ENCODE results near the gene AFF3. TPM values are rescaled to one million over a fixed set of nuclear protein-coding genes. Genes with fewer than 3 reads are reported as not detected.

Gene AFF3
- total and polyA plus RNA-seq, 7 experiments from 2014 or later, result 3.0 to 24.1 (median 19.8) TPM

GRCh38 chr2:99821984-99822383 is 320.4 kb downstream of the AFF3 start:
- no peaks in the 10 kb centered on the region for H3K9me3 ChIP-seq (ENCODE audit: control insufficient read depth in 2 of 3, low read length in 3 of 3)
- H3K4me1 Mint-ChIP-seq, result peaks cover 0 to 9% (median 0%) of the 10 kb centered on the region in 7 donors
- peaks cover 0 to 2% (median 0%) of the 10 kb centered on the region in 11 donors for H3K9me3 Mint-ChIP-seq
- intact Hi-C loops (cut with micrococcal nuclease), result no loop called here
- no peaks in the 10 kb centered on the region for H3K4me1 ChIP-seq (ENCODE audit: control insufficient read depth in 2 of 2, insufficient read depth in 2 of 2, low read length in 2 of 2)
- ATAC-seq, result no peak
- no peak for DNase-seq
- H3K27ac Mint-ChIP-seq, result no peak overlapping the region
- H3K4me3 Mint-ChIP-seq, result no peak overlapping the region
- H3K4me3 ChIP-seq (ENCODE audit: low read length), result no peak overlapping the region
- peaks cover 0 to 26% (median 8%) of the 10 kb centered on the region in 5 donors for H3K36me3 Mint-ChIP-seq
- no peaks in the 10 kb centered on the region for H3K27me3 ChIP-seq (ENCODE audit: control insufficient read depth in 2 of 2, insufficient read depth in 2 of 2, low read length in 2 of 2)
- H3K36me3 ChIP-seq (ENCODE audit: control insufficient read depth in 2 of 3, insufficient read depth in 3 of 3, low read length in 3 of 3), result no peaks in the 10 kb centered on the region
- ChIA-PET CTCF (no interaction called here), POLR2A (no interaction called here)
- H3K27ac ChIP-seq (ENCODE audit: low read depth, low read length), result no peak overlapping the region
- peaks cover 0 to 7% (median 0%) of the 10 kb centered on the region in 5 donors for H3K27me3 Mint-ChIP-seq

- Mint-ChIP-seq H3K27me3 (peaks cover 0 to 5% (median 0%) of the 10 kb centered on the region in 5 donors), H3K4me3 (no peak overlapping the region), H3K27ac (no peak overlapping the region), H3K36me3 (peaks cover 0 to 26% (median 7%) of the 10 kb centered on the region in 5 donors), H3K4me1 (peaks cover 0 to 5% (median 0%) of the 10 kb centered on the region in 7 donors), H3K9me3 (peaks cover 0 to 5% (median 0%) of the 10 kb centered on the region in 11 donors)
- intact Hi-C loops (cut with micrococcal nuclease), result no loop called here
- no peak for DNase-seq
- Histone ChIP-seq H3K27me3 (ENCODE audit: control insufficient read depth in 2 of 2, insufficient read depth in 2 of 2, low read length in 2 of 2) (no peaks in the 10 kb centered on the region), H3K4me1 (ENCODE audit: control insufficient read depth in 2 of 2, insufficient read depth in 2 of 2, low read length in 2 of 2) (no peaks in the 10 kb centered on the region), H3K27ac (ENCODE audit: low read depth, low read length) (no peak overlapping the region), H3K36me3 (ENCODE audit: control insufficient read depth in 2 of 3, insufficient read depth in 3 of 3, low read length in 3 of 3) (no peaks in the 10 kb centered on the region), H3K9me3 (ENCODE audit: control insufficient read depth in 2 of 3, low read length in 3 of 3) (no peaks in the 10 kb centered on the region), H3K4me3 (ENCODE audit: low read length) (no peak overlapping the region)
- ChIA-PET CTCF (interaction anchor here (1.4 kb wide), 1 partner anchor 423 kb away, joined by 3 read pairs; no protein-coding TSS in a partner anchor), POLR2A (no interaction called here)
- ATAC-seq, result no peak
Measured at GRCh38 chr2:99821572-99821971, 320.8 kb downstream of the AFF3 start.

- ChIA-PET CTCF (interaction anchor here (0.7 to 1.4 kb wide), 2 partner anchors 8 to 424 kb away, joined by 3 read pairs; no protein-coding TSS in a partner anchor), POLR2A (no interaction called here)
- H3K27ac ChIP-seq (ENCODE audit: low read depth, low read length), result no peak overlapping the region
- peaks cover 0 to 22% (median 7%) of the 10 kb centered on the region in 5 donors for H3K36me3 Mint-ChIP-seq
- intact Hi-C loops (cut with micrococcal nuclease), result no loop called here
- H3K9me3 ChIP-seq (ENCODE audit: control insufficient read depth in 2 of 3, low read length in 3 of 3), result no peaks in the 10 kb centered on the region
- DNase-seq (no peak), ATAC-seq (no peak)
- H3K36me3 ChIP-seq (ENCODE audit: control insufficient read depth in 2 of 3, insufficient read depth in 3 of 3, low read length in 3 of 3), result no peaks in the 10 kb centered on the region
- H3K4me1 Mint-ChIP-seq, result peaks cover 0 to 2% (median 0%) of the 10 kb centered on the region in 7 donors
- peaks cover 0 to 5% (median 0%) of the 10 kb centered on the region in 11 donors for H3K9me3 Mint-ChIP-seq
- no peak overlapping the region for H3K27ac Mint-ChIP-seq
- H3K27me3 Mint-ChIP-seq, result peaks cover 0 to 4% (median 0%) of the 10 kb centered on the region in 5 donors
- no peaks in the 10 kb centered on the region for H3K4me1 ChIP-seq (ENCODE audit: control insufficient read depth in 2 of 2, insufficient read depth in 2 of 2, low read length in 2 of 2)
- H3K4me3 Mint-ChIP-seq, result no peak overlapping the region
- H3K27me3 ChIP-seq (ENCODE audit: control insufficient read depth in 2 of 2, insufficient read depth in 2 of 2, low read length in 2 of 2), result no peaks in the 10 kb centered on the region
- H3K4me3 ChIP-seq (ENCODE audit: low read length), result no peak overlapping the region
Measured at GRCh38 chr2:99821039-99821438, 321.4 kb downstream of the AFF3 start.

- Histone ChIP-seq H3K4me1 (ENCODE audit: control insufficient read depth in 2 of 2, insufficient read depth in 2 of 2, low read length in 2 of 2) (no peaks in the 10 kb centered on the region), H3K27ac (ENCODE audit: low read depth, low read length) (no peak overlapping the region), H3K9me3 (ENCODE audit: control insufficient read depth in 2 of 3, low read length in 3 of 3) (no peaks in the 10 kb centered on the region), H3K4me3 (ENCODE audit: low read length) (no peak overlapping the region), H3K36me3 (ENCODE audit: control insufficient read depth in 2 of 3, insufficient read depth in 3 of 3, low read length in 3 of 3) (no peaks in the 10 kb centered on the region), H3K27me3 (ENCODE audit: control insufficient read depth in 2 of 2, insufficient read depth in 2 of 2, low read length in 2 of 2) (no peaks in the 10 kb centered on the region)
- Mint-ChIP-seq H3K36me3 (peaks cover 0 to 22% (median 10%) of the 10 kb centered on the region in 5 donors), H3K27ac (no peak overlapping the region), H3K4me3 (no peak overlapping the region), H3K4me1 (peaks cover 0 to 2% (median 0%) of the 10 kb centered on the region in 7 donors), H3K9me3 (peaks cover 0 to 7% (median 0%) of the 10 kb centered on the region in 11 donors), H3K27me3 (peaks cover 0 to 4% (median 0%) of the 10 kb centered on the region in 5 donors)
- no peak for ATAC-seq
- intact Hi-C loops (cut with micrococcal nuclease), result loop anchor here (5.0 kb wide), 2 partner anchors 423 to 563 kb away; no protein-coding TSS in a partner anchor
- DNase-seq, result no peak
- POLR2A ChIA-PET, result no interaction called here
- CTCF ChIA-PET, result no interaction called here
Measured at GRCh38 chr2:99819766-99820165, 322.6 kb downstream of the AFF3 start.

GRCh38 chr2:99818842-99819241 is 323.5 kb downstream of the AFF3 start:
- intact Hi-C loops (cut with micrococcal nuclease), result loop anchor here (5.0 kb wide), 2 partner anchors 423 to 563 kb away; no protein-coding TSS in a partner anchor
- peaks cover 0 to 22% (median 10%) of the 10 kb centered on the region in 5 donors for H3K36me3 Mint-ChIP-seq
- ChIA-PET CTCF (no interaction called here), POLR2A (no interaction called here)
- H3K36me3 ChIP-seq (ENCODE audit: control insufficient read depth in 2 of 3, insufficient read depth in 3 of 3, low read length in 3 of 3), result no peaks in the 10 kb centered on the region
- no peak overlapping the region for H3K27ac ChIP-seq (ENCODE audit: low read depth, low read length)
- H3K9me3 ChIP-seq (ENCODE audit: control insufficient read depth in 2 of 3, low read length in 3 of 3), result no peaks in the 10 kb centered on the region
- H3K27me3 Mint-ChIP-seq, result peaks cover 0 to 4% (median 0%) of the 10 kb centered on the region in 5 donors
- no peak for ATAC-seq
- no peak overlapping the region for H3K4me3 Mint-ChIP-seq
- H3K4me3 ChIP-seq (ENCODE audit: low read length), result no peak overlapping the region
- H3K9me3 Mint-ChIP-seq, result peaks cover 0 to 7% (median 0%) of the 10 kb centered on the region in 11 donors
- DNase-seq, result peak in 2 of 9 donors; percentile 6 to 16
- H3K4me1 Mint-ChIP-seq, result no peaks in the 10 kb centered on the region
- H3K27me3 ChIP-seq (ENCODE audit: control insufficient read depth in 2 of 2, insufficient read depth in 2 of 2, low read length in 2 of 2), result no peaks in the 10 kb centered on the region
- H3K27ac Mint-ChIP-seq, result no peak overlapping the region
- no peaks in the 10 kb centered on the region for H3K4me1 ChIP-seq (ENCODE audit: control insufficient read depth in 2 of 2, insufficient read depth in 2 of 2, low read length in 2 of 2)

- no peaks in the 10 kb centered on the region for H3K9me3 ChIP-seq (ENCODE audit: control insufficient read depth in 2 of 3, low read length in 3 of 3)
- no peak for ATAC-seq
- ChIA-PET POLR2A (no interaction called here), CTCF (no interaction called here)
- H3K9me3 Mint-ChIP-seq, result peaks cover 0 to 7% (median 0%) of the 10 kb centered on the region in 11 donors
- H3K4me3 Mint-ChIP-seq, result no peak overlapping the region
- H3K27me3 ChIP-seq (ENCODE audit: control insufficient read depth in 2 of 2, insufficient read depth in 2 of 2, low read length in 2 of 2), result no peaks in the 10 kb centered on the region
- H3K27me3 Mint-ChIP-seq, result peaks cover 0 to 5% (median 0%) of the 10 kb centered on the region in 5 donors
- peaks cover 0 to 18% (median 10%) of the 10 kb centered on the region in 5 donors for H3K36me3 Mint-ChIP-seq
- no peak overlapping the region for H3K27ac ChIP-seq (ENCODE audit: low read depth, low read length)
- no peak overlapping the region for H3K4me3 ChIP-seq (ENCODE audit: low read length)
- H3K27ac Mint-ChIP-seq, result no peak overlapping the region
- H3K4me1 ChIP-seq (ENCODE audit: control insufficient read depth in 2 of 2, insufficient read depth in 2 of 2, low read length in 2 of 2), result no peaks in the 10 kb centered on the region
- DNase-seq, result no peak
- no peaks in the 10 kb centered on the region for H3K4me1 Mint-ChIP-seq
- intact Hi-C loops (cut with micrococcal nuclease), result loop anchor here (5.0 kb wide), 2 partner anchors 425 to 565 kb away; no protein-coding TSS in a partner anchor
- no peaks in the 10 kb centered on the region for H3K36me3 ChIP-seq (ENCODE audit: control insufficient read depth in 2 of 3, insufficient read depth in 3 of 3, low read length in 3 of 3)
Measured at GRCh38 chr2:99816908-99817307, 325.5 kb downstream of the AFF3 start.

- peak overlapping the region in 1 of 9 donors; percentile 32 for H3K27ac Mint-ChIP-seq
- peaks cover 0 to 7% (median 0%) of the 10 kb centered on the region in 11 donors for H3K9me3 Mint-ChIP-seq
- intact Hi-C loops (cut with micrococcal nuclease), result no loop called here
- Histone ChIP-seq H3K36me3 (ENCODE audit: control insufficient read depth in 2 of 3, insufficient read depth in 3 of 3, low read length in 3 of 3) (no peaks in the 10 kb centered on the region), H3K27ac (ENCODE audit: low read depth, low read length) (no peak overlapping the region), H3K27me3 (ENCODE audit: control insufficient read depth in 2 of 2, insufficient read depth in 2 of 2, low read length in 2 of 2) (no peaks in the 10 kb centered on the region), H3K4me1 (ENCODE audit: control insufficient read depth in 2 of 2, insufficient read depth in 2 of 2, low read length in 2 of 2) (no peaks in the 10 kb centered on the region), H3K9me3 (ENCODE audit: control insufficient read depth in 2 of 3, low read length in 3 of 3) (no peaks in the 10 kb centered on the region), H3K4me3 (ENCODE audit: low read length) (no peak overlapping the region)
- ATAC-seq, result no peak
- H3K27me3 Mint-ChIP-seq, result peaks cover 0 to 5% (median 0%) of the 10 kb centered on the region in 5 donors
- ChIA-PET POLR2A (interaction anchor here (0.6 kb wide), 1 partner anchor 1880 kb away, joined by 3 read pairs; no protein-coding TSS in a partner anchor), CTCF (no interaction called here)
- no peaks in the 10 kb centered on the region for H3K4me1 Mint-ChIP-seq
- DNase-seq, result no peak
- H3K4me3 Mint-ChIP-seq, result no peak overlapping the region
- H3K36me3 Mint-ChIP-seq, result peaks cover 0 to 19% (median 10%) of the 10 kb centered on the region in 5 donors
Measured at GRCh38 chr2:99812426-99812825, 330.0 kb downstream of the AFF3 start.
